NT2/D1 (cell line): ENCODE measurements around the gene ADGRD2.

Source experiments
- YY1 ChIP-seq: IDR thresholded peaks from 2 replicates; pipeline ENCODE4 v1.6.1; 2011; ENCODE audit not compliant: insufficient read length, insufficient read depth
- ZNF274 ChIP-seq: IDR thresholded peaks from 2 replicates; pipeline ENCODE4 v1.6.1; 2011; ENCODE audit warnings: mild to moderate bottlenecking, low read depth, low read length

DNA sequence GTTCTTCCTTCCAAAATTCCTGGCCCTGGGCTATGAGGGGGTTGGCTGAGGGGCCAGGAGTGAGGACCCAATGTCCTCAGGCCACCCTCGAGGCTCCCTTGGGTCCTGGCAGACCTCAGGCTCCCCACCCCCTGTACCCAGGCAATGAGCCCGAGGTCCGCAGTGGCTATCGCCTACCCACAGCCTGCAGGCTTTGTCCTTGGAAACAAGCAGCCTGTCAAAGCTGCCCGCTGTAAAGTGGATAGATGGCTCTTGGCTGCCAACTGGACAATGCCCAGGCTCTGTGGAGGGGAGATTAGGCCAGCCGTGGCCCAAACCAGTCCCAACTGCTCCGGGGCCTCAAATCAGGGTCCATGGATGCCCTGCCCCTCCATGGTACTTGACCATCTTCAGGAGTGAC, 2.2 kb upstream of the ADGRD2 start:
- TF ChIP-seq YY1 (no peak), ZNF274 (no peak)
